Measurements from ENCODE around the gene ARIH2. TPM values are rescaled to one million over a fixed set of nuclear protein-coding genes. Genes with fewer than 3 reads are reported as not detected.

The ARIH2 gene
- total and polyA plus RNA-seq, 9 of the 15 experiments (the other 6 are each of a cell fraction or from before 2014, with no cell fraction given): 27.0 to 120 (median 108) TPM

- TF ChIP-seq, protein P1, sequence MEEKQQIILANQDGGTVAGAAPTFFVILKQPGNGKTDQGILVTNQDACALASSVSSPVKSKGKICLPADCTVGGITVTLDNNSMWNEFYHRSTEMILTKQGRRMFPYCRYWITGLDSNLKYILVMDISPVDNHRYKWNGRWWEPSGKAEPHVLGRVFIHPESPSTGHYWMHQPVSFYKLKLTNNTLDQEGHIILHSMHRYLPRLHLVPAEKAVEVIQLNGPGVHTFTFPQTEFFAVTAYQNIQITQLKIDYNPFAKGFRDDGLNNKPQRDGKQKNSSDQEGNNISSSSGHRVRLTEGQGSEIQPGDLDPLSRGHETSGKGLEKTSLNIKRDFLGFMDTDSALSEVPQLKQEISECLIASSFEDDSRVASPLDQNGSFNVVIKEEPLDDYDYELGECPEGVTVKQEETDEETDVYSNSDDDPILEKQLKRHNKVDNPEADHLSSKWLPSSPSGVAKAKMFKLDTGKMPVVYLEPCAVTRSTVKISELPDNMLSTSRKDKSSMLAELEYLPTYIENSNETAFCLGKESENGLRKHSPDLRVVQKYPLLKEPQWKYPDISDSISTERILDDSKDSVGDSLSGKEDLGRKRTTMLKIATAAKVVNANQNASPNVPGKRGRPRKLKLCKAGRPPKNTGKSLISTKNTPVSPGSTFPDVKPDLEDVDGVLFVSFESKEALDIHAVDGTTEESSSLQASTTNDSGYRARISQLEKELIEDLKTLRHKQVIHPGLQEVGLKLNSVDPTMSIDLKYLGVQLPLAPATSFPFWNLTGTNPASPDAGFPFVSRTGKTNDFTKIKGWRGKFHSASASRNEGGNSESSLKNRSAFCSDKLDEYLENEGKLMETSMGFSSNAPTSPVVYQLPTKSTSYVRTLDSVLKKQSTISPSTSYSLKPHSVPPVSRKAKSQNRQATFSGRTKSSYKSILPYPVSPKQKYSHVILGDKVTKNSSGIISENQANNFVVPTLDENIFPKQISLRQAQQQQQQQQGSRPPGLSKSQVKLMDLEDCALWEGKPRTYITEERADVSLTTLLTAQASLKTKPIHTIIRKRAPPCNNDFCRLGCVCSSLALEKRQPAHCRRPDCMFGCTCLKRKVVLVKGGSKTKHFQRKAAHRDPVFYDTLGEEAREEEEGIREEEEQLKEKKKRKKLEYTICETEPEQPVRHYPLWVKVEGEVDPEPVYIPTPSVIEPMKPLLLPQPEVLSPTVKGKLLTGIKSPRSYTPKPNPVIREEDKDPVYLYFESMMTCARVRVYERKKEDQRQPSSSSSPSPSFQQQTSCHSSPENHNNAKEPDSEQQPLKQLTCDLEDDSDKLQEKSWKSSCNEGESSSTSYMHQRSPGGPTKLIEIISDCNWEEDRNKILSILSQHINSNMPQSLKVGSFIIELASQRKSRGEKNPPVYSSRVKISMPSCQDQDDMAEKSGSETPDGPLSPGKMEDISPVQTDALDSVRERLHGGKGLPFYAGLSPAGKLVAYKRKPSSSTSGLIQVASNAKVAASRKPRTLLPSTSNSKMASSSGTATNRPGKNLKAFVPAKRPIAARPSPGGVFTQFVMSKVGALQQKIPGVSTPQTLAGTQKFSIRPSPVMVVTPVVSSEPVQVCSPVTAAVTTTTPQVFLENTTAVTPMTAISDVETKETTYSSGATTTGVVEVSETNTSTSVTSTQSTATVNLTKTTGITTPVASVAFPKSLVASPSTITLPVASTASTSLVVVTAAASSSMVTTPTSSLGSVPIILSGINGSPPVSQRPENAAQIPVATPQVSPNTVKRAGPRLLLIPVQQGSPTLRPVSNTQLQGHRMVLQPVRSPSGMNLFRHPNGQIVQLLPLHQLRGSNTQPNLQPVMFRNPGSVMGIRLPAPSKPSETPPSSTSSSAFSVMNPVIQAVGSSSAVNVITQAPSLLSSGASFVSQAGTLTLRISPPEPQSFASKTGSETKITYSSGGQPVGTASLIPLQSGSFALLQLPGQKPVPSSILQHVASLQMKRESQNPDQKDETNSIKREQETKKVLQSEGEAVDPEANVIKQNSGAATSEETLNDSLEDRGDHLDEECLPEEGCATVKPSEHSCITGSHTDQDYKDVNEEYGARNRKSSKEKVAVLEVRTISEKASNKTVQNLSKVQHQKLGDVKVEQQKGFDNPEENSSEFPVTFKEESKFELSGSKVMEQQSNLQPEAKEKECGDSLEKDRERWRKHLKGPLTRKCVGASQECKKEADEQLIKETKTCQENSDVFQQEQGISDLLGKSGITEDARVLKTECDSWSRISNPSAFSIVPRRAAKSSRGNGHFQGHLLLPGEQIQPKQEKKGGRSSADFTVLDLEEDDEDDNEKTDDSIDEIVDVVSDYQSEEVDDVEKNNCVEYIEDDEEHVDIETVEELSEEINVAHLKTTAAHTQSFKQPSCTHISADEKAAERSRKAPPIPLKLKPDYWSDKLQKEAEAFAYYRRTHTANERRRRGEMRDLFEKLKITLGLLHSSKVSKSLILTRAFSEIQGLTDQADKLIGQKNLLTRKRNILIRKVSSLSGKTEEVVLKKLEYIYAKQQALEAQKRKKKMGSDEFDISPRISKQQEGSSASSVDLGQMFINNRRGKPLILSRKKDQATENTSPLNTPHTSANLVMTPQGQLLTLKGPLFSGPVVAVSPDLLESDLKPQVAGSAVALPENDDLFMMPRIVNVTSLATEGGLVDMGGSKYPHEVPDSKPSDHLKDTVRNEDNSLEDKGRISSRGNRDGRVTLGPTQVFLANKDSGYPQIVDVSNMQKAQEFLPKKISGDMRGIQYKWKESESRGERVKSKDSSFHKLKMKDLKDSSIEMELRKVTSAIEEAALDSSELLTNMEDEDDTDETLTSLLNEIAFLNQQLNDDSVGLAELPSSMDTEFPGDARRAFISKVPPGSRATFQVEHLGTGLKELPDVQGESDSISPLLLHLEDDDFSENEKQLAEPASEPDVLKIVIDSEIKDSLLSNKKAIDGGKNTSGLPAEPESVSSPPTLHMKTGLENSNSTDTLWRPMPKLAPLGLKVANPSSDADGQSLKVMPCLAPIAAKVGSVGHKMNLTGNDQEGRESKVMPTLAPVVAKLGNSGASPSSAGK (IDR thresholded peaks at IDR 0.05): no peak
- TF ChIP-seq, protein P2, sequence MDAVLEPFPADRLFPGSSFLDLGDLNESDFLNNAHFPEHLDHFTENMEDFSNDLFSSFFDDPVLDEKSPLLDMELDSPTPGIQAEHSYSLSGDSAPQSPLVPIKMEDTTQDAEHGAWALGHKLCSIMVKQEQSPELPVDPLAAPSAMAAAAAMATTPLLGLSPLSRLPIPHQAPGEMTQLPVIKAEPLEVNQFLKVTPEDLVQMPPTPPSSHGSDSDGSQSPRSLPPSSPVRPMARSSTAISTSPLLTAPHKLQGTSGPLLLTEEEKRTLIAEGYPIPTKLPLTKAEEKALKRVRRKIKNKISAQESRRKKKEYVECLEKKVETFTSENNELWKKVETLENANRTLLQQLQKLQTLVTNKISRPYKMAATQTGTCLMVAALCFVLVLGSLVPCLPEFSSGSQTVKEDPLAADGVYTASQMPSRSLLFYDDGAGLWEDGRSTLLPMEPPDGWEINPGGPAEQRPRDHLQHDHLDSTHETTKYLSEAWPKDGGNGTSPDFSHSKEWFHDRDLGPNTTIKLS (IDR thresholded peaks at IDR 0.05; ENCODE audit: borderline replicate concordance, low read depth): peak; percentile 82
- TF ChIP-seq BHLHE40 (IDR thresholded peaks at IDR 0.05; ENCODE audit: low read length): 0 out of 2 replicates have a peak, but pooled peaks have one; percentile 10
- no peak for TF ChIP-seq TAL1 (IDR thresholded peaks at IDR 0.05)
- TF ChIP-seq, protein P3, sequence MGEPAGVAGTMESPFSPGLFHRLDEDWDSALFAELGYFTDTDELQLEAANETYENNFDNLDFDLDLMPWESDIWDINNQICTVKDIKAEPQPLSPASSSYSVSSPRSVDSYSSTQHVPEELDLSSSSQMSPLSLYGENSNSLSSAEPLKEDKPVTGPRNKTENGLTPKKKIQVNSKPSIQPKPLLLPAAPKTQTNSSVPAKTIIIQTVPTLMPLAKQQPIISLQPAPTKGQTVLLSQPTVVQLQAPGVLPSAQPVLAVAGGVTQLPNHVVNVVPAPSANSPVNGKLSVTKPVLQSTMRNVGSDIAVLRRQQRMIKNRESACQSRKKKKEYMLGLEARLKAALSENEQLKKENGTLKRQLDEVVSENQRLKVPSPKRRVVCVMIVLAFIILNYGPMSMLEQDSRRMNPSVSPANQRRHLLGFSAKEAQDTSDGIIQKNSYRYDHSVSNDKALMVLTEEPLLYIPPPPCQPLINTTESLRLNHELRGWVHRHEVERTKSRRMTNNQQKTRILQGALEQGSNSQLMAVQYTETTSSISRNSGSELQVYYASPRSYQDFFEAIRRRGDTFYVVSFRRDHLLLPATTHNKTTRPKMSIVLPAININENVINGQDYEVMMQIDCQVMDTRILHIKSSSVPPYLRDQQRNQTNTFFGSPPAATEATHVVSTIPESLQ (CRISPR knock-in tag; IDR thresholded peaks at IDR 0.05): no peak
- no peak for TF ChIP-seq THRA (IDR thresholded peaks at IDR 0.05)
- TF ChIP-seq SAP30 (IDR thresholded peaks at IDR 0.05; ENCODE audit: borderline replicate concordance, insufficient read depth, low read depth, low read length, poor library complexity, severe bottlenecking): peak; percentile 88
- no peak for TF ChIP-seq RBM14 (IDR thresholded peaks at IDR 0.05; ENCODE audit: borderline replicate concordance, insufficient read depth, low read depth, low read length)
- TF ChIP-seq ZNF79 (CRISPR knock-in tag; IDR thresholded peaks at IDR 0.05; ENCODE audit: low read depth): no peak
These were observed 20.0 kb upstream of the ARIH2 start, which contains the start of gene SLC25A20 (continued) for GRCh38 chr3:48898383-48899234.
